Mesodermal cell (in vitro differentiated cells): ENCODE data around the gene CLRN1.

Source experiments
- H3K27ac ChIP-seq: 2 replicates; pipeline ENCODE4 v1.7.0; 2013; ENCODE audit warnings: mild to moderate bottlenecking, low read depth, low read length, moderate library complexity; ENCODE audit not compliant: severe bottlenecking
- H3K36me3 ChIP-seq: 2 replicates; pipeline ENCODE4 v1.7.1; 2013; ENCODE audit warnings: mild to moderate bottlenecking, low read length, moderate library complexity; ENCODE audit not compliant: control insufficient read depth, insufficient read depth
- H3K4me1 ChIP-seq: one replicate; pipeline ENCODE4 v1.7.1; 2013; ENCODE audit warnings: mild to moderate bottlenecking, low read length; ENCODE audit not compliant: insufficient read depth, control insufficient read depth, poor library complexity, severe bottlenecking
- H3K4me3 ChIP-seq: 2 replicates; pipeline ENCODE4 v1.7.0; 2013; ENCODE audit warnings: low read length, control low read depth, mild to moderate bottlenecking; ENCODE audit not compliant: insufficient read depth, poor library complexity, severe bottlenecking; ENCODE audit errors: extremely low read depth
- H3K9me3 ChIP-seq: 2 replicates; pipeline ENCODE4 v1.7.1; 2013; ENCODE audit warnings: mild to moderate bottlenecking, low read length, moderate library complexity; ENCODE audit not compliant: control insufficient read depth
- WGBS, 2 experiments: methylation state at CpG; one replicate each; pipeline ENCODE4 v1.1.5; 2013; ENCODE audit warnings: missing lambda C conversion rate in 2 of 2; ENCODE audit not compliant: insufficient coverage in 2 of 2; 5-methylcytosine and 5-hydroxymethylcytosine counted together

CLRN1 gene

DNA sequence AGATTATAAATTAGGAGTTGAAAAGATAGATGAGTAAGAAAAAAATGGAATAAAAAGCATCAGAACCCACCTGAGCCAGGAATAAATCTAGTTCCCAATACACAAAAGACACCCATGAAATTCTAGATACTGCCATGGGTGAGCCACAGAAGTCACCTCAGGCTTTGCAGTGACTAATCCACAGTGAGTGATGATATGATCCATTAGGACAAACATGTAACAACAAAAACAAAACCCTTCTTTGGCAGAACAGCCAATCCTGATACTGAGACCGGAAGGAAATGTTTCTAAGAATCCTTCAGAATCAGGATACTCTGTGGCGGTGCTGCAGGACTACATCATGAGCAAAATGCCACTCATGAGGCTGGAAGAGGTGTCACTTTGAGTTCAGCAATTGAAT, 52.3 kb downstream of the CLRN1 start:
- H3K27ac ChIP-seq = no peak overlapping the region
- no peaks in the 10 kb centered on the region for H3K36me3 ChIP-seq
- no peaks in the 10 kb centered on the region for H3K9me3 ChIP-seq
- H3K4me1 ChIP-seq = no peaks in the 10 kb centered on the region
- WGBS, 2 experiments = 97 to 100% methylated on average over 2 of the region's 2 CpGs
- H3K4me3 ChIP-seq = no peak overlapping the region

DNA sequence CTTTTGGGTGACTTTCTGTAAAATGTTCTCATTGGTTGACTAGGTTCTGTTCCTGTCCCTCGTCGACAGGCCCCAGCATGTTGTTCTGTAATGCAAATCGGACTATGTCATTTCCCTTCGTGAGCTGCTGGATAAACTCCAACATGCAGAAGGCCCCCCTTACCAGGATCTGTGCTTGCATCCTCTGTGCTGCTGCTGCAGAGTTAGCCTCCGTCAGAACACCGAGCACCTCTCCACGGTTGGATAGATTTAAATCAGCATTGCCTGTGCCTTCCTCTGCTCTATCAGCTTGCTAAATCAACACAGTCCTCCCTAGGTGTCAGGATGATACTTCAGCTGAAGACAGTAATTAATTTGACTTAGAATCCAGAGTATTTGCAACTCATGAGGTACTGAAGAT, 54.6 kb downstream of the CLRN1 start:
- no peak overlapping the region for H3K27ac ChIP-seq
- H3K9me3 ChIP-seq = no peaks in the 10 kb centered on the region
- H3K36me3 ChIP-seq = no peaks in the 10 kb centered on the region
- 51 to 57% methylated on average over 5 to 7 of the region's 7 CpGs for WGBS, 2 experiments
- no peaks in the 10 kb centered on the region for H3K4me1 ChIP-seq
- no peak overlapping the region for H3K4me3 ChIP-seq

DNA sequence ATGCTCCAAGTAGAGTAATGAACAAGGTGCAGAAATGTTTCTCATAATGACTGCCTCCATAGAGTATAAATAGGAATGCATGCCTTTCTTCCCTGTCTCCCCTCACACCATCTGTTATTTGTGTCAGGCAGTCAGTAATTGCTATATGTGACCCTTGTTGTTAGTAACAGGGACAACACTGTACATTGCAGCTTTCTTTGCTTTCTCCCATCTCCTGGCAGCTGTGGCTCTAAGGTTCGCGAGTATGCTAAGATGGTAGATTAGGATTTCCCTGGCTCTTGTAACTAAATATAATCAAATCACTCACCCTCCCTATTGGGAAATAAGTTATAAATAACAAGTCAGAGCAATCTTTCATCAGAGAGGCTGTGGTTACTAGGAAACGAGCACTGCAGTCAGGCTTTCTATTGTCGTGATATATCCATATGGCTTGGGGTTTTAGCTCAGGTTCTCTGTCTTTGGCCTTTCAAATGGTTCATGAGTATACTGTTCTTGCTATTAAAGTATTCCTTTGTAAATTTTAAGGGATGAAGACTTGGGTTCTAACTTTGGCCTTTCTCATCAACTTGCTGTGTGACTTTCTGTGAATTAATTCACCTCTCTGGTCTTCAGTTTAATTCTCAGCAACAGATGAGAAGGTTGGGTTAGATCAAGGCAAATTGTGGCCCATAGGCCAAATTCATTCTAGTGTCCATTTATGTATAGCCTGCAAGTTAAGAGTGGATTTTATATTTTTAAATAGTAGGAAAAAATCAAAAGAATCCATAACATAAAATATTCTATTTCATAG, 59.2 kb downstream of the CLRN1 start:
- H3K9me3 ChIP-seq = no peaks in the 10 kb centered on the region
- H3K4me3 ChIP-seq = no peak overlapping the region
- no peaks in the 10 kb centered on the region for H3K36me3 ChIP-seq
- no peak overlapping the region for H3K27ac ChIP-seq
- 75 to 100% methylated on average over 1 to 2 of the region's 4 CpGs for WGBS, 2 experiments
- peaks cover 3% of the 10 kb centered on the region for H3K4me1 ChIP-seq

DNA sequence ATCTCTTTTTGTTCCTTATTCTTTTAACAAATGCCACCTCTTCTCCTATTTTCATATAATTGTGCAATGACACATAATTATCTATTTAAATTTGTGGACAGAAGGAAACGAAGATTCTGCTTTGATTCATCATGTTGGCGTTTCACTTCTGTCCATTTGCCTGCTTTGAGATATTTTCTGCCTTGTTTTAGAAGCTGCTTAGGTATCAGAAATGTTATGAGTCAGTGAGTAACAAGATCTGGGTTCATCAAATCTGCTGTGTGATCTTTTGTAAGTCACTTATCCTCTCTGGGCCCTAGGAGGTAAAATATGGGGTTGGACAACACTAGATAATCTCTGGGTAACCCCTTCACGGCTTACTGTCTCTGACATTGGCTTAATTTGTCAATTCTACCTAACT, 60.0 kb downstream of the CLRN1 start:
- Histone ChIP-seq H3K27ac (no peak overlapping the region), H3K36me3 (no peaks in the 10 kb centered on the region), H3K9me3 (no peaks in the 10 kb centered on the region), H3K4me1 (peaks cover 3% of the 10 kb centered on the region), H3K4me3 (no peak overlapping the region)
- WGBS, 2 experiments = 80 to 90% methylated on average over 1 to 2 of the region's 3 CpGs

DNA sequence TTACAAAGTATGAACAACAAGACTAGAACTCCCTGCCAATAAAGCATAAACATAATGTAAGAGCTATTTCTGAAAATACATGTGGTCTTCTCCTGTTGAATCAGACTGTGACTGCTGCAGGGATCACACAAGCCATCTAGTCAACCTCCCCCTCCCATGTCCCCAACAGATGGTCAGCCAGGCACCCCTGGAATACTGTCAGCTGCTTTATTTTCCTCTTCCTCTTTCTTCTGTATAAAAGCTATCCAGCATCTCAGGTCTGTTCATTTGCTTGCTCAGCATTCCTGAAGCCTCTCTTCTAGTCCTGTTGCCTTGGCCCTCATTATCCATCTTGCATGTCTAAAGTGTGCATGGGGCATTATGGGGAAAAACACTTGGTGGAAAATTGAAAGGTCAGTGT, 60.8 kb downstream of the CLRN1 start:
- Histone ChIP-seq H3K4me3 (no peak overlapping the region), H3K36me3 (no peaks in the 10 kb centered on the region), H3K27ac (no peak overlapping the region), H3K9me3 (no peaks in the 10 kb centered on the region), H3K4me1 (peaks cover 3% of the 10 kb centered on the region)

DNA sequence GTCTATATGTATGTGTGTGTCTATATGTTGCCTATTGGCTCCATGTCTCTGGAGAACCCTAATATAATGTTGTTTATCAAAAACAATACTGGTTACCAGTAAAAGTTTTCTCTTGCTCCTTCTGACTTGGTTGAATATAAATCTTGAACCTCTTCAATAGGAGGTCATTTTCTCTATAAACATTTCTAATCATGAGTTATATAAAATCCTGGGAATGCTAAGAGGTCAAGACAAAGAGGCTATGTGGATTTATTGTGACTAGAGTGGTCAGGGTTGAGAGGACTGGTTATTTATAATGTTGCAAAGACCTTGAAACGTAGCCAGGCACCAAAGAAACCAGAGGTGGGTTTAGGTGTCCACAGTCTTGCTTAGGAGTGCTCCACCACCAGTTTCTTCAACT, 66.1 kb downstream of the CLRN1 start:
- Histone ChIP-seq H3K4me3 (no peak overlapping the region), H3K9me3 (no peaks in the 10 kb centered on the region), H3K36me3 (no peaks in the 10 kb centered on the region), H3K4me1 (peaks cover 3% of the 10 kb centered on the region), H3K27ac (no peak overlapping the region)
- WGBS, 2 experiments = 83 to 100% methylated on average over 1 of the region's 1 CpG

DNA sequence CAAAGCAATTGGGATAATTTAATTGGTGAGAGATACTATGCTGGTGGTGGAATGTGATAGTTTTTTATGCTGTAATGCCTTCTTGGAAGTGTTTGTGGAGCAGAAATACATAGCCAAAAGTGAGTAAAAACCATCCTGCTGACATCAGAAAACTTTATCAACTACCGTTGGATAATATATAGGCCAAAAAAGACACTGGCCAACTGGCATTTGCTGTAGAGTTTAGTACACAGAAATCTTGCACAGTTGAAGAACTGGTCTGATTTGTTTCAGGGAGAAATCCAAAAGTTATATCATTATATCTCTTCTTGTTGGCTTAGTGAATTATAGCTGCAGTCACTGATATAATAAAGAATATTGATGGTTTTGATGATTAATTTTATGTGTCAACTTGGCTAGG, 66.8 kb downstream of the CLRN1 start:
- no peaks in the 10 kb centered on the region for H3K9me3 ChIP-seq
- no CpG with 5 or more reads among the region's 1 CpG for WGBS, 2 experiments
- peaks cover 3% of the 10 kb centered on the region for H3K4me1 ChIP-seq
- no peak overlapping the region for H3K27ac ChIP-seq
- no peak overlapping the region for H3K4me3 ChIP-seq
- H3K36me3 ChIP-seq = no peaks in the 10 kb centered on the region

DNA sequence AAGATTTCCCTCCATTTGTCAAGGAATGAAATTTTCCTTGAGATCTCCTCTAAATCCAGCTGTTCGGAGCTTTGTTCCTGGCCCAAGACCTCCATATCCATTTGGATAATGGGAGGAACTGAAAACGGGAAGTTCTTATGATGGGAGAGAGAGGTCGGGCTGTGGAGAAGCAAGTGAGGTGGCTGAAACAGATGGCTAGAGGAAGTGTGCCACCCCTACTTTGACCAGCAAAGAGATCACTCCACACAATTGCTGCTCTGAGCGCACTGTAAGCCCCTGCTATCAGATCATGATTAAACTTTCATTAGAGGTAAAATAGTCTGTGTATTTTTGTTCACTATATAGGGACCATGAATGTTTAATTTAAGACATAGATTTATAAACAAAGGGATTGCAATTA, 67.2 kb downstream of the CLRN1 start, which contains the start of gene MINDY4B:
TSS of gene MINDY4B (minus strand) at position 101 of the 400 bp plus-strand sequence. CDS start at position 101, 0 bp downstream.
- Histone ChIP-seq H3K4me1 (peaks cover 3% of the 10 kb centered on the region), H3K36me3 (no peaks in the 10 kb centered on the region), H3K9me3 (no peaks in the 10 kb centered on the region), H3K4me3 (no peak within 1 kb of the TSS), H3K27ac (no peak within 1 kb of the TSS)
- WGBS, 2 experiments = 100% methylated on average over 1 of the region's 4 CpGs; no CpG with 5 or more reads in 1 of the 2 experiments

DNA sequence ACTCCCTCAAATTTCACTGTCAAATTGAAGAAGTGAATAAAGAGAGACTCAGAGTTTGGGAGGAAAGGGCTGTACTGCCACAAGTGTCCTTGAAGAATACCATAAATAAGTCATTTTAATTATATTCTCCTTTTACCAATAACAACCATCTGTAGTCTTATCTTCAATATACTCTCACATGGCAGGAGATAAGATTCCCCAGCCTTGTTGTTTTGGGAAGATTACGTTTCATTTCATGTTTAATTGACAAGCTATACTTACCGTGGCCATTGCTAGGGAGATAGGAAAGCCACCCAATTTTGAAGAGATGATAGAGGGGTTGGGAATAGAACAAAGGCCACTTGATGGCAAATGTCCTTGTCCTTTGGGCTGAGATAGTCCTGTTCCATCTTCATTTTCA, 69.5 kb downstream of the CLRN1 start:
- no peaks in the 10 kb centered on the region for H3K4me1 ChIP-seq
- no peaks in the 10 kb centered on the region for H3K9me3 ChIP-seq
- no peaks in the 10 kb centered on the region for H3K36me3 ChIP-seq
- WGBS, 2 experiments = 84% methylated on average over 2 of the region's 2 CpGs; no CpG with 5 or more reads in 1 of the 2 experiments
- no peak overlapping the region for H3K27ac ChIP-seq
- H3K4me3 ChIP-seq = no peak overlapping the region

DNA sequence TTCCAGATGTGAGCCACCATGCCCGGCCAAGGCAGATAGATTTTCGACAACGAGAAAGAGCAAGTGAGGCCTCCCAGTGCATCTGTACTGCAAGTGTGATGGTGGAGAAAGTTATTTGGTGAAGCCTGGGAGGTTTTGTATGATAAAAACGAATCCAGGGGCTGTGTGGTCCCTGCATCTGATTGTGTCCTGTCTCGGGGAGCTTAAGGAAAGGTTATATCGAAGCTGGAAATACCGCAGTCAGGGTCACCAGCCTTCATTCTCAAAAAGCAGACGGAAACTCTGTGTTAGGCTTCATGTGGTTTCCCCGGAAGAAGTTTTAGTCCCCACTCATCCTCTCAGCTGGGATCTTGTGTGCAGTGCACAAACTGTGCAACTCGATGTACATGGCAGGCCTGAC, 70.7 kb downstream of the CLRN1 start:
- no peaks in the 10 kb centered on the region for H3K36me3 ChIP-seq
- H3K4me1 ChIP-seq = no peaks in the 10 kb centered on the region
- H3K4me3 ChIP-seq = no peak overlapping the region
- H3K9me3 ChIP-seq = no peaks in the 10 kb centered on the region
- WGBS, 2 experiments = 88 to 93% methylated on average over 10 of the region's 10 CpGs
- H3K27ac ChIP-seq = no peak overlapping the region

DNA sequence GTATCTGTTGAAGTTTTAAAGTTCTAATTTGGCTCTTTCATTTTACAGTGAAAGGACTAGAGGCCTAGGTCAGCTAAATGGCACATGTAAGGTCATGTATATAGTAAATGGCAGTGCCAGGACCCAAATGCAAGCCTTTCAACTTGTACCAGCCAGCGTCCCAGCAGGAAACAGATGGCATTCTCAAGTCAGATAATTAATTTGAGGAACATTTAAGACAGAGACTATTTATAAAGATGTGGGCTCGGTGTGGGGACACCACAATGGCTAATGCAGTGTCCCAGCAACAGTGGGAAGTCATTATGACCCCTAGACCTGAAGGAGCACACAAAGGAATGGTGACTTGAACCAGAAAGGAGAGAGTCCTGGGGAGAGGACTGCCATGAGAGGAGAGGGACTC, 73.4 kb downstream of the CLRN1 start:
- Histone ChIP-seq H3K9me3 (no peaks in the 10 kb centered on the region), H3K27ac (no peak overlapping the region), H3K4me1 (no peaks in the 10 kb centered on the region), H3K4me3 (no peak overlapping the region), H3K36me3 (no peaks in the 10 kb centered on the region)
- 86 to 90% methylated on average over 2 of the region's 2 CpGs for WGBS, 2 experiments
